H54 (cell line): Measurements from ENCODE around the gene PINLYP.

Experiments used
- DNase-seq: peaks from one replicate; pipeline ENCODE4 v3.0.0; 2011; ENCODE audit warnings: low spot score, mixed read lengths; ENCODE audit not compliant: insufficient read length
- FAIRE-seq: peaks from 3 replicates; lab custom pipeline; 2011; peaks lifted over from hg19 to GRCh38; lab: Jason Lieb, UNC
- POLR2A ChIP-seq: IDR thresholded peaks from 2 replicates; pipeline ENCODE4 v1.6.1; 2011; ENCODE audit warnings: low read depth, mild to moderate bottlenecking, low read length

The PINLYP gene

GRCh38 chr19:43560687-43561086, 14.9 kb upstream of the PINLYP start:
- no peak for TF ChIP-seq POLR2A
- no peak for FAIRE-seq
- DNase-seq: peak; percentile 77

- DNase-seq (no peak), FAIRE-seq (no peak)
- no peak for TF ChIP-seq POLR2A
These were observed 14.2 kb upstream of the PINLYP start for GRCh38 chr19:43561139-43561970.

DNA sequence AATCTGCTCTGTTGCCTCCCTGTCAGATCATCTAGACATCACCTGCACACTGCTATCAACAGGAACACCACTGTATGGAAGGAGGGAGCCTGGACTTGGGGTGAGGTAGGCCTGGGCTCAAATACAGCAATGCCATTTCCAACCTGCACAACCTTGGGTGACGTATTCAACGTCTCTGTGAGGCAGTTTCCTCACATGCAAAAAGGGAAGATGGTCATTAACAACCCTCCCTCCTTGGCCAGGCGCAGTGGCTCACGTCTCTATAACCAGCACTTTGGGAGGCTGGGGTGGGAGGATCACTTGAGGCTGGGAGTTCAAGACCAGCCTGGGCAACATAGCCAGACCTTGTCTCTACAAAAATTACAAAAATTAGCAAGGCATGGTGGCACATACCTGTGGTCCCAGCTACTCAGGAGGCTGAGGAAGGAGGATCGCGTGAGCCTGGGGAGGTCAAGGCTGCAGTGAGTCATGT, 13.3 kb upstream of the PINLYP start:
- TF ChIP-seq POLR2A: no peak
- FAIRE-seq (no peak), DNase-seq (no peak)

- FAIRE-seq: peak; percentile 72
- DNase-seq: peak; percentile 93
- TF ChIP-seq POLR2A: 0 out of 2 replicates have a peak, but pooled peaks have one; percentile 9
These were observed 12.8 kb upstream of the PINLYP start for GRCh38 chr19:43562698-43563241.

DNA sequence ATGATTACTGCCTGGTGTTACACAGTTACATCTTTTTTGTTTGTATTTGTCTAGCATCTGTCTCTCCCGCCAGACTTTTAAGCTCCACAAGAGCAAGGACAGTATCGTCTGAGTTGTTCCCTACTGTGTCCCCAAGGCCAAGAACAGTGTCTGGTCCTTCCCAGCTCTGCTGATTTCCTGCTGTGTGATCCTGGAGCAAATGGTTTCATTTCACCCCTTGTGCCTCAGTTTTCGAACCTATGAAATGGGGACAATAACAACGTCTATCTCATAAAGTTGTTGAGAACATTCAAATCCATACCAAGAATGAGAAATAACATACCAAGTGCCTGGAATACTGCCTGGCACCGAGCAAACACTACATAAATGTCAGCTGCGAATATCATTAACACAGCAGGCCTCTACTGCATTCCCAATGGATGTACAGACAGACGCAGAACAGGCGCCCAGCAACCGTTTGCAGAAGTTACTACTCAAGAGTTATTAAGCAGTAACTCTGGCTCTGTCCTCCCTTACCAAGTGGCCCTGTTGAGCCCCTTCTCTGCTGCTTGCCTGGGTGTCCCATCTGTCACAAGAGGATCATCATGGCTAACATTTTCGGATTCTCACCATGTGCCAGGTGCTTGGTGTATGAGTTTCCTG, 11.7 kb upstream of the PINLYP start:
- DNase-seq (no peak), FAIRE-seq (no peak)
- TF ChIP-seq POLR2A: no peak

- DNase-seq: no peak
- TF ChIP-seq POLR2A: no peak
- no peak for FAIRE-seq
These were observed 10.8 kb upstream of the PINLYP start for GRCh38 chr19:43564800-43565199.

GRCh38 chr19:43569657-43570056, 5.9 kb upstream of the PINLYP start:
- no peak for FAIRE-seq
- TF ChIP-seq POLR2A: no peak
- DNase-seq: no peak

DNA sequence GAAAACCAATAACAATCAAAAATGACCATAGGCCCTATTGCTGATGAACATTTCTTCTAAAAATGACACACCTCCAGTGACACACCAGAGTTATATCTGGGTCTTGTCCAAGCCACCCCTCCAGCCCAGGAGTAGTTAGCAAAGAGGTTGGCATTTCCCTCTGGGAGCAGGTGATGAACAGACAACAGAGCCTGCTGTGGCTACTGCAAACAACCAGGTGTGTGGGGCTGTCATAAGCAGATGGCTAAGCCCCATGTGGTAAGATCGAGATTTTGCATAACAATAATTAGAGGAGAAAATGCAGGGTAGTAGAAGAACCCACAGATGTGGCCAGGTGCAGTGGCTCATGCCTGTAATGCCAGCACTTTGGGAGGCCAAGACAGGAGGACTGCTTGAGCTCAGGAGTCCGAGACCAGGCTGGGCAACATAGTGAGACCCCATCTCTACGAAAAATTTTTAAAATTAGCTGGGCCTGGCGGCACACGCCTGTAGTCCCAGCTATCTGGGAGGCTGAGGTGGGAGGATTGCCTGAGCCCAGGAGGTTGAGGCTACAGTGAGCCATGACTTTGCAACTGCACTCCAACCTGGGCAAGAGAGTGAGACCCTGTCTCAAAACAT, 5.3 kb upstream of the PINLYP start:
- DNase-seq (no peak), FAIRE-seq (no peak)
- TF ChIP-seq POLR2A: no peak

GRCh38 chr19:43572171-43572588, 3.4 kb upstream of the PINLYP start:
- TF ChIP-seq POLR2A: no peak
- no peak for DNase-seq

DNA sequence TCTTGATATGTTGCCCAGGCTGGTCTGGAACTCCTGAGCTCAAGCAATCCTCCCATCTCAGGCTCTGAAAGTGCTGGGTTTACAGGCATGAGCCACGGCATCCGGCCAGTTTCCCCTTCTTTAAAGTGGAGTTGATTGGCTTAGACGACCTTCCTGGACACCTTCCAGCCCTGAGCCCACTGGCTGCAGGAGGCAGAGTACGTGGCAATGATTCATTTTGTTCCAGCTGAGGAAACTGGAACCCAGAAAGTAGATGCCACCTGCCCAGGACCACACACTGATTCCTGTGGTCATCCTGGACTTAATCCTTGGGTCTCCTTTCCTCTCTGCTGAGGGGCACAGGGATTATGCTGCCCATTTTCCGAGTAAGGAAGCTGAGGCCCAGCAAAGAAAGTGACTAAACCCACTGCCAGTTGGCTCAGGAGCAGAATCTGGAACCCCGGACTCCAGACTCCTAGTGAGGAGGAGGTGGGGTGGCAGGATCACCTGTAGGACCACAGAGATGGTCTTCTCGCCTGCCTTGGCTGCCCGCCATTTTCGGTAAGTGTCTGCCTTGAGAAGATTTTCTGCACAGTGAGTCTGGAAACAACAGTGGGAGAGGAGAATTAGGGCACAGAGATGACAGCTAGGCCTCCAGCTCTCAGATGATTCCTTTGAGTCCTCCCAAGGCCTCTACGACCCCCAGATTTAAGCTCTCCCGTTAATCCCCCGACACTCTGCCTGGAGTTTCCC, 1.0 kb upstream of the PINLYP start:
- no peak for FAIRE-seq
- DNase-seq: peak; percentile 62
- 0 out of 2 replicates have a peak, but pooled peaks have one; percentile 32 for TF ChIP-seq POLR2A

More at GRCh38 chr19:43572171-43572588, 3.4 kb upstream of the PINLYP start:
- no peak for FAIRE-seq

GRCh38 chr19:43575955-43576878, 616 bp downstream of the PINLYP start:
- DNase-seq: no peak

DNA sequence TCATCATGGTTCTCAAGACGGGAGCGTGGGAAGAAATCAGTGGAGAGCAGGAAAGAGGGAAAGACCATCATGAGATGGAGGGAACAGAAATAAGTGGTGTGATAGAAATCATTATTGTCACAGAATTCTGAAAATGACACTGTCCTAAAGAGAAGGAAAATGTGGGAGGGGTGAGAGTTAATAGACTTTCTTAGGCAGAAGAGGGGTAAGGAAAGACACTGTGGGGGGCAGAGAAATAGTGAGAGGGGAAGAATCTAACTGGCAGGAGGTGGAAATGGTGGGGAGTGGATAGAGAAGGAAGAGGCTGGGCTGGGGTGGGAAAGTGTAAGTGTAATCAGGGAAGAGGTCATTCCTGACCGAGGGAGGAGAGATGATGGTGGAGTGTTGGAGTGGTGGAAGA, 3.2 kb downstream of the PINLYP start:
- FAIRE-seq: no peak

More at GRCh38 chr19:43575955-43576878, 616 bp downstream of the PINLYP start:
- TF ChIP-seq POLR2A: no peak
- FAIRE-seq: no peak

GRCh38 chr19:43581467-43581866, 5.9 kb downstream of the PINLYP start:
- DNase-seq (no peak), FAIRE-seq (no peak)
- no peak for TF ChIP-seq POLR2A

More for the DNA sequence above, 3.2 kb downstream of the PINLYP start:
- no peak for TF ChIP-seq POLR2A
- no peak for DNase-seq
